ENCODE measurements around the gene PRG2.
"Not testable (repeated sequence)": the region's sequence is repeated elsewhere in the genome, so short reads cannot be mapped to it uniquely, and the experiment has no call there.

The PRG2 gene

GRCh38 chr11:57363131-57364080 is 27.0 kb downstream of the PRG2 start:
- DNase-seq: no peak

- no peak for DNase-seq
These were observed 28.5 kb downstream of the PRG2 start for GRCh38 chr11:57361926-57362325.

- not testable (repeated sequence) for DNase-seq
These were observed 29.0 kb downstream of the PRG2 start for GRCh38 chr11:57361420-57361819.

GRCh38 chr11:57360991-57361390 is 29.5 kb downstream of the PRG2 start:
- no peak for DNase-seq

- no peak for DNase-seq
These were observed 30.4 kb downstream of the PRG2 start for GRCh38 chr11:57359896-57360690.

- no peak for DNase-seq
These were observed 31.1 kb downstream of the PRG2 start for GRCh38 chr11:57359396-57359795.

GRCh38 chr11:57358991-57359390 is 31.5 kb downstream of the PRG2 start:
- no peak for DNase-seq

GRCh38 chr11:57358543-57358961 is 31.9 kb downstream of the PRG2 start:
- DNase-seq: no peak

- no peak for DNase-seq
These were observed 32.6 kb downstream of the PRG2 start for GRCh38 chr11:57357856-57358255.

GRCh38 chr11:57357310-57357709 is 33.1 kb downstream of the PRG2 start:
- no peak for DNase-seq

- DNase-seq: no peak
These were observed 34.2 kb downstream of the PRG2 start for GRCh38 chr11:57356268-57356667.

- DNase-seq: no peak
These were observed 35.8 kb downstream of the PRG2 start for GRCh38 chr11:57354699-57355098.

GRCh38 chr11:57353852-57354251 is 36.6 kb downstream of the PRG2 start:
- no peak for DNase-seq

GRCh38 chr11:57353446-57353845 is 37.0 kb downstream of the PRG2 start:
- DNase-seq: no peak

GRCh38 chr11:57353036-57353435 is 37.4 kb downstream of the PRG2 start:
- DNase-seq: no peak

GRCh38 chr11:57349491-57350274 is 40.8 kb downstream of the PRG2 start:
- peak; percentile 90 for DNase-seq

- DNase-seq: no peak
These were observed 41.7 kb downstream of the PRG2 start for GRCh38 chr11:57348636-57349313.

GRCh38 chr11:57348052-57348451 is 42.4 kb downstream of the PRG2 start:
- no peak for DNase-seq

GRCh38 chr11:57347336-57347735 is 43.1 kb downstream of the PRG2 start:
- DNase-seq: no peak

GRCh38 chr11:57345555-57346211 is 44.8 kb downstream of the PRG2 start:
- DNase-seq: peak; percentile 87

GRCh38 chr11:57344826-57345225 is 45.6 kb downstream of the PRG2 start:
- no peak for DNase-seq

GRCh38 chr11:57343825-57344224 is 46.6 kb downstream of the PRG2 start:
- DNase-seq: no peak
